NCI-H2227 treated with DMSO at 0.1 percent for 48 hours (cell line): Measurements from ENCODE around the gene CAPN9.
"Not testable (repeated sequence)": the region's sequence is repeated elsewhere in the genome, so short reads cannot be mapped to it uniquely, and the experiment has no call there.

Experiments used
- DNase-seq: peaks from one replicate; lab custom pipeline; 2025; lab: John Stamatoyannopoulos, UW

Gene CAPN9

GRCh38 chr1:230711245-230711644, 35.9 kb upstream of the CAPN9 start:
- no peak for DNase-seq

- no peak for DNase-seq
These were observed 34.7 kb upstream of the CAPN9 start for GRCh38 chr1:230712470-230712942.

GRCh38 chr1:230713138-230713537, 34.0 kb upstream of the CAPN9 start:
- no peak for DNase-seq

- DNase-seq: no peak
These were observed 33.7 kb upstream of the CAPN9 start for GRCh38 chr1:230713547-230713914.

GRCh38 chr1:230713915-230714764, 33.0 kb upstream of the CAPN9 start, which contains the start of gene AGT:
Gene AGT, minus strand, starts transcription at chr1:230714122. Its CDS starts 3,299 bp downstream, at chr1:230710823.
- no peak for DNase-seq

- no peak for DNase-seq
These were observed 31.7 kb upstream of the CAPN9 start for GRCh38 chr1:230715510-230715909.

GRCh38 chr1:230716453-230716852, 30.7 kb upstream of the CAPN9 start:
- DNase-seq: not testable (repeated sequence)

GRCh38 chr1:230717251-230717650, 29.9 kb upstream of the CAPN9 start:
- DNase-seq: no peak

GRCh38 chr1:230721849-230722522, 25.2 kb upstream of the CAPN9 start:
- not testable (repeated sequence) for DNase-seq

GRCh38 chr1:230725256-230726012, 21.8 kb upstream of the CAPN9 start:
- no peak for DNase-seq

GRCh38 chr1:230728710-230729392, 18.3 kb upstream of the CAPN9 start:
- DNase-seq: no peak

- DNase-seq: no peak
These were observed 16.2 kb upstream of the CAPN9 start for GRCh38 chr1:230730977-230731376.

- no peak for DNase-seq
These were observed 11.7 kb upstream of the CAPN9 start for GRCh38 chr1:230735447-230735846.

- DNase-seq: no peak
These were observed 9.4 kb upstream of the CAPN9 start for GRCh38 chr1:230737622-230738262.

- DNase-seq: no peak
These were observed 7.5 kb upstream of the CAPN9 start for GRCh38 chr1:230739564-230740290.

- DNase-seq: no peak
These were observed 3.3 kb upstream of the CAPN9 start for GRCh38 chr1:230743899-230744298.

GRCh38 chr1:230744382-230744781, 2.8 kb upstream of the CAPN9 start:
- no peak for DNase-seq

- DNase-seq: no peak
These were observed 2.1 kb upstream of the CAPN9 start for GRCh38 chr1:230745071-230745470.

- DNase-seq: no peak
These were observed 571 bp upstream of the CAPN9 start for GRCh38 chr1:230746617-230747016.

GRCh38 chr1:230747890-230748800, 957 bp downstream of the CAPN9 start:
- no peak for DNase-seq
